GM12892 (cell line): ENCODE measurements around the gene PLEKHA6.

Experiments used
- POLR2AphosphoS5 ChIP-seq: IDR thresholded peaks from 2 replicates; pipeline ENCODE4 v1.6.1; 2011; ENCODE audit warnings: low read depth, low read length, control low read depth
- TAF1 ChIP-seq: IDR thresholded peaks from 2 replicates; pipeline ENCODE4 v1.6.1; 2011; ENCODE audit warnings: low read depth, mild to moderate bottlenecking, control low read depth, low read length, borderline replicate concordance

GRCh38 chr1:204296431-204296988 lies 63.2 kb downstream of the PLEKHA6 start:
- TF ChIP-seq TAF1 (no peak), POLR2AphosphoS5 (no peak)
